ENCODE data around the gene MDFI. TPM values are rescaled to one million over a fixed set of nuclear protein-coding genes. Genes with fewer than 3 reads are reported as not detected.

MDFI gene
- polyA plus RNA-seq, 3 donors from 2014 or later: not detected

GRCh38 chr6:41629128-41629527 lies 9.1 kb upstream of the MDFI start:
- Mint-ChIP-seq H3K27me3 (ENCODE audit: low read depth in 3 of 3) (peaks cover 3 to 12% (median 4%) of the 10 kb centered on the region in 3 donors), H3K27ac (no peak overlapping the region), H3K4me1 (peaks cover 9 to 13% of the 10 kb centered on the region in 2 donors), H3K9me3 (peaks cover 0 to 2% (median 0%) of the 10 kb centered on the region in 6 donors), H3K36me3 (no peaks in the 10 kb centered on the region), H3K4me3 (no peak overlapping the region)
- DNase-seq: no peak

- peaks cover 15 to 20% of the 10 kb centered on the region in 2 donors for H3K4me1 Mint-ChIP-seq
- no peak for DNase-seq
- peaks cover 0 to 1% (median 0%) of the 10 kb centered on the region in 6 donors for H3K9me3 Mint-ChIP-seq
- no peaks in the 10 kb centered on the region for H3K36me3 Mint-ChIP-seq
- peaks cover 3 to 15% (median 5%) of the 10 kb centered on the region in 3 donors for H3K27me3 Mint-ChIP-seq (ENCODE audit: low read depth in 3 of 3)
- H3K4me3 Mint-ChIP-seq: no peak overlapping the region
- no peak overlapping the region for H3K27ac Mint-ChIP-seq
Measured at GRCh38 chr6:41630069-41630468, 8.2 kb upstream of the MDFI start.

GRCh38 chr6:41630946-41631345 lies 7.3 kb upstream of the MDFI start:
- H3K36me3 Mint-ChIP-seq: no peaks in the 10 kb centered on the region
- no peaks in the 10 kb centered on the region for H3K9me3 Mint-ChIP-seq
- peaks cover 13 to 15% of the 10 kb centered on the region in 2 donors for H3K4me1 Mint-ChIP-seq
- no peak overlapping the region for H3K27ac Mint-ChIP-seq
- no peak for DNase-seq
- no peak overlapping the region for H3K4me3 Mint-ChIP-seq
- H3K27me3 Mint-ChIP-seq (ENCODE audit: low read depth in 3 of 3): peaks cover 7 to 17% (median 8%) of the 10 kb centered on the region in 3 donors

DNA sequence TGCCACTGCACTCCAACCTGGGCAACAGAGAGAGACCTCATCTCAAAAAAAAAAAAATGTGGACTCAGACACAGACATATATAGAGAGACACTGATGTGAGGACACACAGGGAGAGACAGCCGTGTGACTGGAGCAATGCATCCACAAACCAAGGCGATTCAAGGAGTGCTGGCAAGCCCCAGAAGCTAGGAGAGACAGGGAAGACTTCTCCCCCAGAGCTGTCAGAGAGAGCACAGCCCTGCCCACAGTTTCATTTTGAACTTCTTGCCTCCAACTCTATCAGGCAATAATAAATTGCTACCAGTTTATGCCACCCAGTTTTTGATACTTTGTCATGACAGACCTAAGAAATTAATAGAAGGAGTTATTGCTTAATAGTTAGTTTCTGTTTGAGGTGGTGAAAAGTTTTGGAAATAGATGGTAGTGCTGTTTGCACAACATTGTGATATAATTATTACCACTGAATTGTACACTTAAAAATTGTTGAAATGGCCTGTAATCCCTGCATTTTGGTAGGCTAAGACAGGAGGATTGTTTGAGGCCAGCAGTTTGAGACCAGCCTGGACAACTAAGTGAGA lies 5.1 kb upstream of the MDFI start:
- H3K27ac Mint-ChIP-seq: no peak overlapping the region
- H3K4me1 Mint-ChIP-seq: peaks cover 15 to 19% of the 10 kb centered on the region in 2 donors
- no peak overlapping the region for H3K4me3 Mint-ChIP-seq
- DNase-seq: no peak
- peaks cover 6 to 22% (median 13%) of the 10 kb centered on the region in 3 donors for H3K27me3 Mint-ChIP-seq (ENCODE audit: low read depth in 3 of 3)
- H3K9me3 Mint-ChIP-seq: no peaks in the 10 kb centered on the region
- H3K36me3 Mint-ChIP-seq: no peaks in the 10 kb centered on the region

DNA sequence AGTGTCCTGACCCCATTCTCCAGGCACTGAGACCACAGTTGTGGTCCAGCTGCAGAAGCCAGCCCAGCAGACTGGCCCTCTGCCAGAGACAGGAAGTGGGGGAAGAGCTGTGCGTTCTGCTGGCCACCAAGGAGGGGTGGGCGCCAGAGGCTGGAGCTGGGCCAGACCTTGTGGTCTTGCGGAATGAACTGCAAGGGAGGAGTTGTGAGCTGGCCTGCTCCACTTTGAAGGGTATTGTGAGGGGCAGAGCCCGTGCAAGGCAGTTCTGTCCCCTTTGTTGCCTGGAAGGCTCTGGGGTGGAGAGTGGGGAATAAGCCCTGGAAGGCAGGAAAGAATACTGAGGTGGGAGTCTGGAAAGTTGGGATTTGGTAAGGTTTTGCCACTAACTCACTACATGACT lies 3.6 kb upstream of the MDFI start:
- no peaks in the 10 kb centered on the region for H3K9me3 Mint-ChIP-seq
- peak overlapping the region in 1 of 5 donors; percentile 40 for H3K4me3 Mint-ChIP-seq
- H3K27me3 Mint-ChIP-seq (ENCODE audit: low read depth in 3 of 3): peaks cover 7 to 18% (median 17%) of the 10 kb centered on the region in 3 donors
- DNase-seq: peak in 1 of 3 donors; percentile 5
- H3K27ac Mint-ChIP-seq: no peak overlapping the region
- H3K36me3 Mint-ChIP-seq: no peaks in the 10 kb centered on the region
- H3K4me1 Mint-ChIP-seq: peaks cover 15 to 23% of the 10 kb centered on the region in 2 donors

- Mint-ChIP-seq H3K27me3 (ENCODE audit: low read depth in 3 of 3) (peaks cover 11 to 18% (median 17%) of the 10 kb centered on the region in 3 donors), H3K4me3 (no peak overlapping the region), H3K4me1 (peaks cover 15 to 24% of the 10 kb centered on the region in 2 donors), H3K27ac (no peak overlapping the region), H3K9me3 (no peaks in the 10 kb centered on the region), H3K36me3 (no peaks in the 10 kb centered on the region)
- no peak for DNase-seq
Measured at GRCh38 chr6:41635365-41635764, 2.9 kb upstream of the MDFI start.

GRCh38 chr6:41636833-41637193 lies 1.5 kb upstream of the MDFI start:
- Mint-ChIP-seq H3K4me3 (no peak overlapping the region), H3K4me1 (peaks cover 15 to 24% of the 10 kb centered on the region in 2 donors), H3K9me3 (no peaks in the 10 kb centered on the region), H3K27ac (no peak overlapping the region), H3K36me3 (no peaks in the 10 kb centered on the region), H3K27me3 (ENCODE audit: low read depth in 3 of 3) (peaks cover 11 to 19% (median 17%) of the 10 kb centered on the region in 3 donors)
- DNase-seq: no peak

- H3K36me3 Mint-ChIP-seq: no peaks in the 10 kb centered on the region
- H3K27ac Mint-ChIP-seq: no peak overlapping the region
- peak overlapping the region; percentile 63 to 73 (median 66) for H3K4me3 Mint-ChIP-seq
- peaks cover 11 to 19% (median 17%) of the 10 kb centered on the region in 3 donors for H3K27me3 Mint-ChIP-seq (ENCODE audit: low read depth in 3 of 3)
- peaks cover 0 to under 1% (median 0%) of the 10 kb centered on the region in 6 donors for H3K9me3 Mint-ChIP-seq
- DNase-seq: no peak
- H3K4me1 Mint-ChIP-seq: peaks cover 15 to 24% of the 10 kb centered on the region in 2 donors
Measured at GRCh38 chr6:41637194-41638001, 870 bp upstream of the MDFI start.

- Mint-ChIP-seq H3K4me3 (peak overlapping the region; percentile 10 to 67 (median 32)), H3K27me3 (ENCODE audit: low read depth in 3 of 3) (peaks cover 11 to 18% (median 17%) of the 10 kb centered on the region in 3 donors), H3K9me3 (peaks cover 0 to 4% (median 0%) of the 10 kb centered on the region in 6 donors), H3K4me1 (peaks cover 12 to 24% of the 10 kb centered on the region in 2 donors), H3K36me3 (no peaks in the 10 kb centered on the region), H3K27ac (no peak overlapping the region)
- no peak for DNase-seq
Measured at GRCh38 chr6:41638935-41639808, 904 bp downstream of the MDFI start.

DNA sequence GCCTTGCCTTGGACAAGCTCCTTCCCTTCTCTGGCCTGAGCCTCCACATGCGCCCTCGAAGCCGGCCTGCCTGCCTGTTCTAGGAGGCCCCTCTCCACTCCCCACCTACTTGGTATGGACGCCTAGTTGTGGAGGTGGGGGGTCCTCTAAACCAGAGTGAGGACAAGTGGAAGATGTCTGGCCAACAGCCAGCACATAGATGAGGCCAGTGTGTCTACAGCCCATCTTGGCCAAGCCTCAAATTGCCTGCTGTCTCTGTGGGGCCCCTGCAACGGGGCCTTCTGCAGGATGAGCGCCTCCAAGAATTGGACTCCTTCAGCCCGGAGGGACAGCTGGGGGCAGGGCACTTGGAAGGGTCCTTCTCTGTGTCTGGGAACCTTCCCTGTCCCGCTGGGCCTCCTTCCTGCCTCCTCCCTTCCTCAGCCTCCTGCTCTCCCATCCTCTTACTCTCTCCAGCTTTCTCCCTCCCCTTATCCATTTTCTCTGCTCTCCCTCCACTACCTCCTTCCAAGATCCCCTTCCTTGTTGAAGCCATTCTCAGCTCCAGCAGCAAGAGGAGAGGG lies 1.6 kb downstream of the MDFI start:
- Mint-ChIP-seq H3K4me3 (peak overlapping the region; percentile 10 to 67 (median 32)), H3K27me3 (ENCODE audit: low read depth in 3 of 3) (peaks cover 11 to 17% (median 16%) of the 10 kb centered on the region in 3 donors), H3K36me3 (no peaks in the 10 kb centered on the region), H3K4me1 (peaks cover 5 to 17% of the 10 kb centered on the region in 2 donors), H3K27ac (no peak overlapping the region), H3K9me3 (peaks cover 0 to 4% (median 0%) of the 10 kb centered on the region in 6 donors)
- no peak for DNase-seq

- peaks cover 0 to 4% (median 0%) of the 10 kb centered on the region in 6 donors for H3K9me3 Mint-ChIP-seq
- no peaks in the 10 kb centered on the region for H3K36me3 Mint-ChIP-seq
- no peak overlapping the region for H3K4me3 Mint-ChIP-seq
- no peak for DNase-seq
- H3K27me3 Mint-ChIP-seq (ENCODE audit: low read depth in 3 of 3): peaks cover 8 to 13% (median 13%) of the 10 kb centered on the region in 3 donors
- peaks cover 0 to 12% of the 10 kb centered on the region in 2 donors for H3K4me1 Mint-ChIP-seq
- no peak overlapping the region for H3K27ac Mint-ChIP-seq
Measured at GRCh38 chr6:41640426-41640825, 2.2 kb downstream of the MDFI start.

- peaks cover 5 to 11% (median 11%) of the 10 kb centered on the region in 3 donors for H3K27me3 Mint-ChIP-seq (ENCODE audit: low read depth in 3 of 3)
Measured at GRCh38 chr6:41641352-41641925, 3.2 kb downstream of the MDFI start.

More at GRCh38 chr6:41641352-41641925, 3.2 kb downstream of the MDFI start:
- Mint-ChIP-seq H3K9me3 (peaks cover 0 to 4% (median 0%) of the 10 kb centered on the region in 6 donors), H3K4me3 (no peak overlapping the region), H3K4me1 (peaks cover 0 to 10% of the 10 kb centered on the region in 2 donors), H3K27ac (no peak overlapping the region), H3K36me3 (no peaks in the 10 kb centered on the region)
- no peak for DNase-seq

Data from immature natural killer cell (primary cell).